ENCODE results near the gene ALOXE3.

GRCh38 chr17:8154608-8155155 lies 36.4 kb upstream of the ALOXE3 start:
- TF ChIP-seq CTCF (IDR thresholded peaks at IDR 0.05) (no peak), EZH2 (IDR thresholded peaks at IDR 0.05) (peak; percentile 12), EZH2phosphoT487 (IDR thresholded peaks at IDR 0.05) (no peak)

Measured in neural progenitor cell (in vitro differentiated cells).